ENCODE results near the gene C6orf141.

The C6orf141 gene

GRCh38 chr6:49563006-49563886, 12.8 kb downstream of the C6orf141 start:
- H3K9ac ChIP-seq (ENCODE audit: low read length): no peak overlapping the region
- H3K79me2 ChIP-seq (ENCODE audit: insufficient read depth, low read length): no peaks in the 10 kb centered on the region
- no peaks in the 10 kb centered on the region for H3K9me2 ChIP-seq (replicated peaks; ENCODE audit: insufficient read depth, low read length)
- H3K27ac ChIP-seq (ENCODE audit: low read depth, low read length): no peak overlapping the region
- H2AFZ ChIP-seq (ENCODE audit: low read depth, low read length, severe bottlenecking): no peak overlapping the region
- no peak overlapping the region for H3K4me3 ChIP-seq (ENCODE audit: insufficient read depth, low read length, poor library complexity, severe bottlenecking)
- no peaks in the 10 kb centered on the region for H3F3A ChIP-seq (ENCODE audit: insufficient read depth)
- H4K20me1 ChIP-seq (ENCODE audit: low read depth, low read length): no peaks in the 10 kb centered on the region
- no peaks in the 10 kb centered on the region for H3K36me3 ChIP-seq (ENCODE audit: low read length)
- no peaks in the 10 kb centered on the region for H3K9me3 ChIP-seq (ENCODE audit: insufficient read depth, low read length)
- TF ChIP-seq, protein P1, sequence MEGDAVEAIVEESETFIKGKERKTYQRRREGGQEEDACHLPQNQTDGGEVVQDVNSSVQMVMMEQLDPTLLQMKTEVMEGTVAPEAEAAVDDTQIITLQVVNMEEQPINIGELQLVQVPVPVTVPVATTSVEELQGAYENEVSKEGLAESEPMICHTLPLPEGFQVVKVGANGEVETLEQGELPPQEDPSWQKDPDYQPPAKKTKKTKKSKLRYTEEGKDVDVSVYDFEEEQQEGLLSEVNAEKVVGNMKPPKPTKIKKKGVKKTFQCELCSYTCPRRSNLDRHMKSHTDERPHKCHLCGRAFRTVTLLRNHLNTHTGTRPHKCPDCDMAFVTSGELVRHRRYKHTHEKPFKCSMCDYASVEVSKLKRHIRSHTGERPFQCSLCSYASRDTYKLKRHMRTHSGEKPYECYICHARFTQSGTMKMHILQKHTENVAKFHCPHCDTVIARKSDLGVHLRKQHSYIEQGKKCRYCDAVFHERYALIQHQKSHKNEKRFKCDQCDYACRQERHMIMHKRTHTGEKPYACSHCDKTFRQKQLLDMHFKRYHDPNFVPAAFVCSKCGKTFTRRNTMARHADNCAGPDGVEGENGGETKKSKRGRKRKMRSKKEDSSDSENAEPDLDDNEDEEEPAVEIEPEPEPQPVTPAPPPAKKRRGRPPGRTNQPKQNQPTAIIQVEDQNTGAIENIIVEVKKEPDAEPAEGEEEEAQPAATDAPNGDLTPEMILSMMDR (IDR thresholded peaks at IDR 0.05; ENCODE audit: insufficient read depth, low read length, poor library complexity, severe bottlenecking): no peak
- no peak for TF ChIP-seq EZH2phosphoT487 (conservative IDR thresholded peaks at IDR 0.05; ENCODE audit: low read length)
- H3K27me3 ChIP-seq (ENCODE audit: low read length): peaks cover 3% of the 10 kb centered on the region; the same call in 1 of the 2 replicates
- no peak overlapping the region for H3K4me2 ChIP-seq (ENCODE audit: low read depth, low read length, poor library complexity, severe bottlenecking)

DNA sequence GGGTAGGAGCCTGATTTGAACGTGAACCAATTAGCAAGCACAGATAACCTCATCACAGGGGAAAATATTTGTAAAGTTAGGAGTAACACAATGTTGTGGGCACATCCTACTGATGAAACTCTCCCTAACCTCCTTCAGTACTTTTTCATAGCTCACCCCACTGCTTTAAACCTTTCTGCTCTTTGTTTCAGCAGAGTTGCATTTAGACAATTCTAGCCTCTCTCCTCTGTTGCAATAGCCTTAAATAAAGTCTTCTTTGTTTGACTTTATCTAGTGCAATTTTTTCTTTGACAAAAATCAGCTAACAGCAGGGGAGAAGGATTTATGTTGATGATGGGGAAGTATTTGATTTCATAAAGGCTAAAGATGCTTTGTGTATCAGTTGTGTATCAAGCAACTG, 14.1 kb downstream of the C6orf141 start:
- Histone ChIP-seq H3F3A (ENCODE audit: insufficient read depth) (no peaks in the 10 kb centered on the region), H3K36me3 (ENCODE audit: low read length) (no peaks in the 10 kb centered on the region), H3K79me2 (ENCODE audit: insufficient read depth, low read length) (no peaks in the 10 kb centered on the region), H3K9ac (ENCODE audit: low read length) (no peak overlapping the region), H2AFZ (ENCODE audit: low read depth, low read length, severe bottlenecking) (no peak overlapping the region), H3K9me3 (ENCODE audit: insufficient read depth, low read length) (no peaks in the 10 kb centered on the region), H3K4me2 (ENCODE audit: low read depth, low read length, poor library complexity, severe bottlenecking) (no peak overlapping the region), H4K20me1 (ENCODE audit: low read depth, low read length) (no peaks in the 10 kb centered on the region), H3K27ac (ENCODE audit: low read depth, low read length) (no peak overlapping the region), H3K4me3 (ENCODE audit: insufficient read depth, low read length, poor library complexity, severe bottlenecking) (no peak overlapping the region), H3K27me3 (ENCODE audit: low read length) (peaks cover 3% of the 10 kb centered on the region; the same call in 1 of the 2 replicates), H3K9me2 (replicated peaks; ENCODE audit: insufficient read depth, low read length) (no peaks in the 10 kb centered on the region)
- TF ChIP-seq, protein P1 (IDR thresholded peaks at IDR 0.05; ENCODE audit: insufficient read depth, low read length, poor library complexity, severe bottlenecking): no peak
- no peak for TF ChIP-seq EZH2phosphoT487 (conservative IDR thresholded peaks at IDR 0.05; ENCODE audit: low read length)

- TF ChIP-seq, protein P1 (IDR thresholded peaks at IDR 0.05; ENCODE audit: insufficient read depth, low read length, poor library complexity, severe bottlenecking): no peak
- no peak for TF ChIP-seq EZH2phosphoT487 (conservative IDR thresholded peaks at IDR 0.05; ENCODE audit: low read length)
- H3K9me2 ChIP-seq (replicated peaks; ENCODE audit: insufficient read depth, low read length): no peaks in the 10 kb centered on the region
- H3K9ac ChIP-seq (ENCODE audit: low read length): no peak overlapping the region
- no peaks in the 10 kb centered on the region for H3F3A ChIP-seq (ENCODE audit: insufficient read depth)
- H2AFZ ChIP-seq (ENCODE audit: low read depth, low read length, severe bottlenecking): no peak overlapping the region
- no peak overlapping the region for H3K27ac ChIP-seq (ENCODE audit: low read depth, low read length)
- H3K4me2 ChIP-seq (ENCODE audit: low read depth, low read length, poor library complexity, severe bottlenecking): no peak overlapping the region
- H4K20me1 ChIP-seq (ENCODE audit: low read depth, low read length): no peaks in the 10 kb centered on the region
- no peaks in the 10 kb centered on the region for H3K79me2 ChIP-seq (ENCODE audit: insufficient read depth, low read length)
- H3K27me3 ChIP-seq (ENCODE audit: low read length): peaks cover 3% of the 10 kb centered on the region; the same call in 1 of the 2 replicates
- H3K4me3 ChIP-seq (ENCODE audit: insufficient read depth, low read length, poor library complexity, severe bottlenecking): no peak overlapping the region
- no peaks in the 10 kb centered on the region for H3K36me3 ChIP-seq (ENCODE audit: low read length)
- H3K9me3 ChIP-seq (ENCODE audit: insufficient read depth, low read length): no peaks in the 10 kb centered on the region
Measured at GRCh38 chr6:49565261-49565660, 14.8 kb downstream of the C6orf141 start.
